Measurements from ENCODE around the gene MROH9.

MROH9 gene

DNA sequence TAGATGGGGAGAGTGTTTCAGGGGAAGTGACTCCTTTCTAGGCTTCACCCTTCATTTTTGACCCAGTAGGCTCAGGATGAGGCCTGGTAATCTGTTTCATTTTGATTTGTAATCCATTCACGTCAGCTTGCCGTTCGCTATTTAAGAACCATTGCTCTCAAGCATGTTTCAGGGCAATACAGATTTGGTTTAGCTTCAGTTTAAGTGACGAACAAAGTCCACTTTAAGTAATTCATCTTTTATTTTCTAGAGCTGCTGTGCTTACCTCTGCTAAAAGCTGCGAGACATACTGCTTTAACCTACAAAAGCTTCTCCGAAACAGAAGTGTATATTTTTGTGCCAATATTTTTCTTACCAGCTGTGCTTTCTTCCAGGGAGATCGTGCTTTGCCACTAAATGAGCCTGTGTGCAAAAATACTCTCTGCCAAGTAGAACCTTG is 146.4 kb downstream of the MROH9 start:
- no peak for DNase-seq (ENCODE audit: low spot score)

GRCh38 chr1:171082606-171083005 is 147.3 kb downstream of the MROH9 start:
- no peak for DNase-seq (ENCODE audit: low spot score)

GRCh38 chr1:171083222-171083621 is 147.9 kb downstream of the MROH9 start:
- DNase-seq (ENCODE audit: low spot score): no peak

DNA sequence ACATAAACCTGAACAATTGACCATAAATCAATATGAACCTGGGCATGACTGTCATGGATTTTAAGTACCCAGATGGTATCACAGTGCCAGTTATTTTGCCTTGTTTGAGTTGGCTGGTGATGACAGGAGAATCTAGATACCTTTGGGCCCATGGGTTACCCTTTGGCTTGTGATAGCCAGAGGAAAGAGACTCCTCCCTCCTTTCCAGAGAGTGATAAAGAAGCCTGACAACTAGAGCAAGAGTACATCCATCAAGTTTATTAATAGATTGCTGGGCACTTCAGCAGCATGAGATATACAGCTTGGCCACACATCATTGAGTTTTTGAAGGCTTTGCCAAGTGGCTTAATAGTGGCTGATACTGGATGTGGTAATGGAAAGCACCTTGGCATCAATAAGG is 148.8 kb downstream of the MROH9 start:
- no peak for DNase-seq (ENCODE audit: low spot score)

GRCh38 chr1:171084870-171085269 is 149.5 kb downstream of the MROH9 start:
- DNase-seq (ENCODE audit: low spot score): no peak

- DNase-seq (ENCODE audit: low spot score): no peak
Measured at GRCh38 chr1:171087896-171088295, 152.6 kb downstream of the MROH9 start.

- no peak for DNase-seq (ENCODE audit: low spot score)
Measured at GRCh38 chr1:171090604-171091003, 155.3 kb downstream of the MROH9 start, which contains the start of gene FMO3. TSS of gene FMO3 (plus strand) at chr1:171090905. CDS start at chr1:171092659, 1,754 bp downstream.

GRCh38 chr1:171103862-171104261 is 168.5 kb downstream of the MROH9 start:
- DNase-seq (ENCODE audit: low spot score): no peak

GRCh38 chr1:171107262-171107940 is 172.1 kb downstream of the MROH9 start:
- no peak for DNase-seq (ENCODE audit: low spot score)

- DNase-seq (ENCODE audit: low spot score): no peak
Measured at GRCh38 chr1:171107969-171108368, 172.6 kb downstream of the MROH9 start.

GRCh38 chr1:171109966-171110365 is 174.6 kb downstream of the MROH9 start:
- no peak for DNase-seq (ENCODE audit: low spot score)

- no peak for DNase-seq (ENCODE audit: low spot score)
Measured at GRCh38 chr1:171110621-171111326, 175.4 kb downstream of the MROH9 start.

DNA sequence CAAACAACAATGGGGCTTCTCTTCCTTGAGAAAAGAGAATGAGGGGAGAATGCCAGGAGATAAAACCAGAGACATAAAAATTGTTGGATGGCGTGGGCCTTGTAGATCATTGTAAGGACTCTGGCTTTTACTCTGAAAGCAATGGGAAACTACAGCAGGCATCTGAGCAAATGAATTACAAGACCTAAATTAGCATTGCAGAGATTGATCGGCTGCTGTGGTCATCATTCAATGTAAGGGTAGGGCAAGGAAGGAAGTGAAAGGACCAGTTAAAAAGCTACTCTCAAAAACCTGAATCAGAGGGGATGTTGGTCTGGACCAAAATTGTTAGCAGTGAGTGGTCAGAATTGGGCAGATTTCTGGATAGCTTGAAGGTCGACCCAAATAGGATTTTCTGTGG is 176.8 kb downstream of the MROH9 start:
- DNase-seq (ENCODE audit: low spot score): no peak

DNA sequence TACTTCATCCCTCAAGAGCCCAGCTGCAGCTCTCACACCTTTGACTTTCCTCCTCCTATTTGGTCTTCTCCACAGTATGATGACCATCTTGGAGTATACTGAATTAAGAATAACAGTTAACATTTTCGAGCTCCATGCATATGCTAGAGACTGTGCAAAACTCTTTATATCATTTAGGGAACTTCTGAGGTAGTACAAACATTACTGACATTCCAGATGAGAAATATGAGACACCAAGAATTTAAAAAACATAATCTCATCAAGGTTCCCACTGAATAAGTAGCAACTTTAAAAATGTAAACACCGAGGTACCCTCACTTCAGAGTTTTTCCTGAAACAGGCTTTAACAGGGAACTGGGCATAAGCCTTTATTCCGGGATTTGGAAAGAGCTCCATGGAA is 178.0 kb downstream of the MROH9 start:
- no peak for DNase-seq (ENCODE audit: low spot score)

Data from kidney tubule cell (primary cell).